ENCODE data around the gene RAB32. TPM values are rescaled to one million over a fixed set of nuclear protein-coding genes. Genes with fewer than 3 reads are reported as not detected.

Gene RAB32
- polyA plus RNA-seq, 1 of the 3 experiments (the other 2 are of a cell fraction) = 36.9 TPM

DNA sequence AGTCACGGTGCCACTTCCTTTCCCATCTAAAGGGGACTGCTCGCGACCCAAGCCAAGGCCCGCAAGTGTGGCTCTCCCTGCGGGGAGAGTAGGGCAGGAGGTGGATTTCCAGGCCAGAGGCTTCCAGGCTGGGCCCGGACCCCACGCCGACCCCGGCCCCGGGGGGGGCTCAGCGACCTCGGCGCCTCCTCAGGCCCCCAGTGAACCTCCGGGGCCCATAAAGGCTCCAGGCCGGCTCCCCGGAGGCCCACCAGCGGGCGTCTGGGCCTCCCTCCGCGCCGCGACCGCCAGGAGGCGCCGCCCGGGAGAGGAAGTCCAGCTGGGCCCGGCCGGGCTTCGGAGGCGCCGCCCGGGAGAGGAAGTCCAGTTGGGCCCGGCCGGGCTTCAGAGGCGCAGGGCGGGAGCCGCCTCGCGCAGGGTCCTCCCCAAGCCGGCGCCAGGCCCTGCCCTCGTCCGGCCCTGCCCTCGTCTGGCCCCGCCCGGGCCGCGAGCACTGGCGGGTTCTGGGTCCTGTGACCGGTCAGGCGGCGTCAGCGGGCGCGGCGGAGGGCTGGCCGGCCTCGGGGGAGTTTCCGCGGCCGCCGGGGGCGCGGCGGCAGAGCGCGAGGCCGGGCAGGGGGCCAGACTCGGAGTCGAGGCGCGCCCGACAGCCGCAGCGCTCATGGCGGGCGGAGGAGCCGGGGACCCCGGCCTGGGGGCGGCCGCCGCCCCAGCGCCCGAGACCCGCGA, at the start of gene RAB32 (continued):
- TF ChIP-seq CHD2 (IDR thresholded peaks at IDR 0.05; ENCODE audit: low read length, partially characterized antibody) (peak; percentile 22), RFX5 (IDR thresholded peaks at IDR 0.05; ENCODE audit: low read length) (no peak), SMC3 (IDR thresholded peaks at IDR 0.05; ENCODE audit: low read depth, low read length) (peak; percentile 53), TCF12 (IDR thresholded peaks at IDR 0.05) (no peak), JUND (IDR thresholded peaks at IDR 0.05) (no peak), RXRA (IDR thresholded peaks at IDR 0.05; ENCODE audit: borderline replicate concordance, low read depth) (no peak)
- TF ChIP-seq, protein P1, sequence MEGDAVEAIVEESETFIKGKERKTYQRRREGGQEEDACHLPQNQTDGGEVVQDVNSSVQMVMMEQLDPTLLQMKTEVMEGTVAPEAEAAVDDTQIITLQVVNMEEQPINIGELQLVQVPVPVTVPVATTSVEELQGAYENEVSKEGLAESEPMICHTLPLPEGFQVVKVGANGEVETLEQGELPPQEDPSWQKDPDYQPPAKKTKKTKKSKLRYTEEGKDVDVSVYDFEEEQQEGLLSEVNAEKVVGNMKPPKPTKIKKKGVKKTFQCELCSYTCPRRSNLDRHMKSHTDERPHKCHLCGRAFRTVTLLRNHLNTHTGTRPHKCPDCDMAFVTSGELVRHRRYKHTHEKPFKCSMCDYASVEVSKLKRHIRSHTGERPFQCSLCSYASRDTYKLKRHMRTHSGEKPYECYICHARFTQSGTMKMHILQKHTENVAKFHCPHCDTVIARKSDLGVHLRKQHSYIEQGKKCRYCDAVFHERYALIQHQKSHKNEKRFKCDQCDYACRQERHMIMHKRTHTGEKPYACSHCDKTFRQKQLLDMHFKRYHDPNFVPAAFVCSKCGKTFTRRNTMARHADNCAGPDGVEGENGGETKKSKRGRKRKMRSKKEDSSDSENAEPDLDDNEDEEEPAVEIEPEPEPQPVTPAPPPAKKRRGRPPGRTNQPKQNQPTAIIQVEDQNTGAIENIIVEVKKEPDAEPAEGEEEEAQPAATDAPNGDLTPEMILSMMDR (IDR thresholded peaks at IDR 0.05) = peak; percentile 60
- TF ChIP-seq, protein P2, sequence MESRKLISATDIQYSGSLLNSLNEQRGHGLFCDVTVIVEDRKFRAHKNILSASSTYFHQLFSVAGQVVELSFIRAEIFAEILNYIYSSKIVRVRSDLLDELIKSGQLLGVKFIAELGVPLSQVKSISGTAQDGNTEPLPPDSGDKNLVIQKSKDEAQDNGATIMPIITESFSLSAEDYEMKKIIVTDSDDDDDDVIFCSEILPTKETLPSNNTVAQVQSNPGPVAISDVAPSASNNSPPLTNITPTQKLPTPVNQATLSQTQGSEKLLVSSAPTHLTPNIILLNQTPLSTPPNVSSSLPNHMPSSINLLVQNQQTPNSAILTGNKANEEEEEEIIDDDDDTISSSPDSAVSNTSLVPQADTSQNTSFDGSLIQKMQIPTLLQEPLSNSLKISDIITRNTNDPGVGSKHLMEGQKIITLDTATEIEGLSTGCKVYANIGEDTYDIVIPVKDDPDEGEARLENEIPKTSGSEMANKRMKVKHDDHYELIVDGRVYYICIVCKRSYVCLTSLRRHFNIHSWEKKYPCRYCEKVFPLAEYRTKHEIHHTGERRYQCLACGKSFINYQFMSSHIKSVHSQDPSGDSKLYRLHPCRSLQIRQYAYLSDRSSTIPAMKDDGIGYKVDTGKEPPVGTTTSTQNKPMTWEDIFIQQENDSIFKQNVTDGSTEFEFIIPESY (IDR thresholded peaks at IDR 0.05; ENCODE audit: borderline replicate concordance, low read depth) = no peak

DNA sequence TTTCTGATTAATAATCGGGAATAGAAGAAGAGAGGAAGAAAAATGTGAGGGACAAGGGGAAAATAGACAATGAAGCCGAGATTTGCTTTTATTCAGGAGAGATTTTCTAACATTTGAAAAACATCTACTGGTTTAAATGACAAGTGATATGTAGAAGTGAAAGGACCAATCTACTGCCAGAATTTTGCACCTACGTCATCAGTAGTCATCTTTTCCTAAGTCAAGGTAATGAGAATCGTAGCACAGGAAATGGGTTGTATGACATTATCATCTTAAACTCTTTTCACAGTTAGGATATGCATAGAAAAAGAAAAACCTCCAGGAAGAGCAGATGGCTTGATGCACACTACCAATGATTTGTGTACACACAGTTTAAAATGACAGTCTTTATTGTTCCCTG, 45.3 kb upstream of the RAB32 start:
- Histone ChIP-seq H3F3A (replicated peaks; ENCODE audit: insufficient read depth) (no peaks in the 10 kb centered on the region), H3K9ac (no peak overlapping the region), H3K4me3 (ENCODE audit: low read depth in 2 of 2, low read length in 1 of 2) (no peak overlapping the region), H3K27ac (ENCODE audit: low read depth in 2 of 2, low read length in 1 of 2) (no peak overlapping the region), H3K4me2 (no peak overlapping the region), H3K36me3 (replicated peaks in 1 of 2; ENCODE audit: control insufficient read depth in 1 of 2, insufficient read depth in 2 of 2, low read length in 1 of 2) (no peaks in the 10 kb centered on the region), H3K27me3 (ENCODE audit: insufficient read depth) (no peaks in the 10 kb centered on the region), H4K20me1 (ENCODE audit: insufficient read depth) (no peaks in the 10 kb centered on the region), H3K79me2 (ENCODE audit: insufficient read depth) (no peaks in the 10 kb centered on the region), H3K4me1 (ENCODE audit: control insufficient read depth in 1 of 2, insufficient read depth in 2 of 2, low read depth in 1 of 2, low read length in 1 of 2) (no peaks in the 10 kb centered on the region), H2AFZ (ENCODE audit: low read depth) (no peak overlapping the region), H3K9me2 (no peaks in the 10 kb centered on the region), H3K9me3 (no peaks in the 10 kb centered on the region)
- TF ChIP-seq RFX5 (IDR thresholded peaks at IDR 0.05; ENCODE audit: low read length) = peak; percentile 85
- TF ChIP-seq JUND (IDR thresholded peaks at IDR 0.05) = no peak
- 29% methylated on average over 4 of the region's 4 CpGs for WGBS (ENCODE audit: low lambda C conversion rate)
- POLR2A ChIA-PET = no interaction called here
- DNase-seq = no peak
- CTCF ChIA-PET = no interaction called here

DNA sequence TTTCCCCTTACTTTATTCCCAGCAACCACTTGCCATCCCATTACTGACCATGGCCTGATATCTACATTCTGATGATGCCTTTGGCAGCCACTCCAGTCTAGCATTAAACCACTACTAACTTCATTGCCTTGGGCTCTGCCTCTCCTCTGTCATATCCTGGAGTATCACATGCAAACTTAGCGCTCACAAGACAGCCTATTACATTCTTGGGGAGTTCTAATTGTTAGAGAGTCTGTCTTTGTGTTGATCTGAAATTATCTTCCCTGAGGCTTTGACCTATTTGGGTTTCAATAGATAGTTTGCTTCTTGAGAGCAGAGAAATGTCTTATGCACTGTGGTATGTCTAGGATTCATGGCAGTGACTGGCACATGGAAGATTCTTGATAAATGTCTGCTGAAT, 40.5 kb upstream of the RAB32 start:
- Histone ChIP-seq H3F3A (replicated peaks; ENCODE audit: insufficient read depth) (no peaks in the 10 kb centered on the region), H2AFZ (ENCODE audit: low read depth) (no peak overlapping the region), H3K79me2 (ENCODE audit: insufficient read depth) (no peaks in the 10 kb centered on the region), H3K27me3 (ENCODE audit: insufficient read depth) (no peaks in the 10 kb centered on the region), H3K9me2 (no peaks in the 10 kb centered on the region), H3K4me1 (ENCODE audit: control insufficient read depth in 1 of 2, insufficient read depth in 2 of 2, low read depth in 1 of 2, low read length in 1 of 2) (no peaks in the 10 kb centered on the region), H3K4me3 (ENCODE audit: low read depth in 2 of 2, low read length in 1 of 2) (no peak overlapping the region), H3K27ac (ENCODE audit: low read depth in 2 of 2, low read length in 1 of 2) (no peak overlapping the region), H3K4me2 (no peak overlapping the region), H4K20me1 (ENCODE audit: insufficient read depth) (no peaks in the 10 kb centered on the region), H3K36me3 (replicated peaks in 1 of 2; ENCODE audit: control insufficient read depth in 1 of 2, insufficient read depth in 2 of 2, low read length in 1 of 2) (no peaks in the 10 kb centered on the region), H3K9me3 (no peaks in the 10 kb centered on the region), H3K9ac (no peak overlapping the region)
- DNase-seq = no peak
- ChIA-PET POLR2A (no interaction called here), CTCF (no interaction called here)
- WGBS (ENCODE audit: low lambda C conversion rate) = 5% methylated on average over 1 of the region's 1 CpG
- TF ChIP-seq FOXM1 (IDR thresholded peaks at IDR 0.05; ENCODE audit: low read depth) = no peak
- TF ChIP-seq, protein P1 (IDR thresholded peaks at IDR 0.05) = no peak
- TF ChIP-seq, protein P3, sequence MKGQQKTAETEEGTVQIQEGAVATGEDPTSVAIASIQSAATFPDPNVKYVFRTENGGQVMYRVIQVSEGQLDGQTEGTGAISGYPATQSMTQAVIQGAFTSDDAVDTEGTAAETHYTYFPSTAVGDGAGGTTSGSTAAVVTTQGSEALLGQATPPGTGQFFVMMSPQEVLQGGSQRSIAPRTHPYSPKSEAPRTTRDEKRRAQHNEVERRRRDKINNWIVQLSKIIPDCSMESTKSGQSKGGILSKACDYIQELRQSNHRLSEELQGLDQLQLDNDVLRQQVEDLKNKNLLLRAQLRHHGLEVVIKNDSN (IDR thresholded peaks at IDR 0.05; ENCODE audit: borderline replicate concordance, low read depth) = no peak
